HG02588 (cell line): ENCODE data around the gene NPIPB13.
"Not testable (repeated sequence)": the region's sequence is repeated elsewhere in the genome, so short reads cannot be mapped to it uniquely, and the experiment has no call there.

Source experiments
- ATAC-seq: cut with Tn5 transposase; IDR thresholded peaks from one replicate; pipeline ENCODE4 v1.9.1; 2021; ENCODE audit warnings: mild to moderate bottlenecking, moderate library complexity; ENCODE audit not compliant: unreplicated experiment

The NPIPB13 gene

GRCh38 chr16:30248379-30248778 lies at the start of gene NPIPB13:
NPIPB13 (minus strand) TSS chr16:30248479; CDS start chr16:30245573, 2,906 bp downstream.
- not testable (repeated sequence) for ATAC-seq

GRCh38 chr16:30282357-30282756 lies 34.1 kb upstream of the NPIPB13 start:
- ATAC-seq: not testable (repeated sequence)

- not testable (repeated sequence) for ATAC-seq
These were observed 30.2 kb upstream of the NPIPB13 start for GRCh38 chr16:30278523-30278922.

GRCh38 chr16:30217082-30217481 lies 31.2 kb downstream of the NPIPB13 start:
- not testable (repeated sequence) for ATAC-seq

- not testable (repeated sequence) for ATAC-seq
These were observed 36.9 kb downstream of the NPIPB13 start for GRCh38 chr16:30211414-30211813.

GRCh38 chr16:30209032-30209431 lies 39.2 kb downstream of the NPIPB13 start:
- not testable (repeated sequence) for ATAC-seq

GRCh38 chr16:30207063-30207704 lies 41.1 kb downstream of the NPIPB13 start:
- not testable (repeated sequence) for ATAC-seq

- ATAC-seq: not testable (repeated sequence)
These were observed 42.0 kb downstream of the NPIPB13 start for GRCh38 chr16:30206252-30206651.

GRCh38 chr16:30205541-30206236 lies 42.6 kb downstream of the NPIPB13 start:
- ATAC-seq: not testable (repeated sequence)

GRCh38 chr16:30199608-30200343 lies 48.5 kb downstream of the NPIPB13 start:
- not testable (repeated sequence) for ATAC-seq

GRCh38 chr16:30199049-30199448 lies 49.2 kb downstream of the NPIPB13 start, which contains the start of gene SULT1A3:
SULT1A3 (plus strand) TSS chr16:30199255; CDS start chr16:30200729, 1,474 bp downstream.
- ATAC-seq: not testable (repeated sequence)
